ENCODE data around the gene PHF20. TPM values are rescaled to one million over a fixed set of nuclear protein-coding genes. Genes with fewer than 3 reads are reported as not detected.
A peak's percentile ranks its signal among the peaks of the same experiment; 100 is the strongest.

Gene PHF20
- total RNA-seq, 4 donors from 2014 or later, result 16.1 to 92.4 (median 29.3) TPM

DNA sequence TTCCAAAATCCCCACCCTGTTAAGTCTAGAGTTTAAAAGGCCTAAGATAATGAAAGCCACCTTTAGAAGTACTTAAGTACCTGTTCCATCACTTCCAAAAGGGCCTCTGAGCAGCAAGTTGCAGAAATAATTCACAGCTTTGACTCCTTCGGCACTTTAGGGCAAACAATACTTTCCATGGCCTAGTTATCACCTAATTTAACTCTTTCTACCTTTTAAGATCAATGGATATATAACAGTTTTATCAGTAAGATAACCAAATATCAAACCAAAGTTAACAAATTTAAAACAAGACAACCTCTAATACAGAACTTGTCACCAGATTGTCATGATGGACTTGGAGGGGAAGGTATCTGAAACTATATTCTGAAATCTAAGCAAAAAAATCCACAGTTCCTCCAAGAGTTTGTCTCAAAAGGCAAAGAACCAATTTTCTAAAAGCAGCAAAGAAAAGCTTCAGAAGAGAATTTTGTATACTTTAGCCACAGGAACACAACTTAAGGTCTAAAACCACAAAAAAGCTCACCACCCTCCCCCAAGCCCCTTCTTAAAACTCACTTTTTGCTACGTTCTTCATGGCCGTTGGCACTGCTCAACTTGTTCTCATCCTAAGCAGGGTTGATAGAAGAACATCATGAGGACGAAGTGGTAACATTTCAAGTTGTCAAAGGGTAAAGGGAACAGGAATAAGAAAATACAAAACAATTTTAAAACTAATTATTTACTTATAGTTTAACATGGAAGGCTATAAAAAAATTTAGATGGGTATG lies 33.2 kb upstream of the PHF20 start:
- peaks cover 0 to 59% (median 12%) of the 10 kb centered on the region in 4 donors for H3K4me1 ChIP-seq
- no peaks in the 10 kb centered on the region for H3K9me3 ChIP-seq
- H3K4me3 ChIP-seq, result peak overlapping the region in 1 of 4 donors; percentile 4
- TF ChIP-seq POLR2A (IDR thresholded peaks at IDR 0.05), result no peak
- TF ChIP-seq, protein P1, sequence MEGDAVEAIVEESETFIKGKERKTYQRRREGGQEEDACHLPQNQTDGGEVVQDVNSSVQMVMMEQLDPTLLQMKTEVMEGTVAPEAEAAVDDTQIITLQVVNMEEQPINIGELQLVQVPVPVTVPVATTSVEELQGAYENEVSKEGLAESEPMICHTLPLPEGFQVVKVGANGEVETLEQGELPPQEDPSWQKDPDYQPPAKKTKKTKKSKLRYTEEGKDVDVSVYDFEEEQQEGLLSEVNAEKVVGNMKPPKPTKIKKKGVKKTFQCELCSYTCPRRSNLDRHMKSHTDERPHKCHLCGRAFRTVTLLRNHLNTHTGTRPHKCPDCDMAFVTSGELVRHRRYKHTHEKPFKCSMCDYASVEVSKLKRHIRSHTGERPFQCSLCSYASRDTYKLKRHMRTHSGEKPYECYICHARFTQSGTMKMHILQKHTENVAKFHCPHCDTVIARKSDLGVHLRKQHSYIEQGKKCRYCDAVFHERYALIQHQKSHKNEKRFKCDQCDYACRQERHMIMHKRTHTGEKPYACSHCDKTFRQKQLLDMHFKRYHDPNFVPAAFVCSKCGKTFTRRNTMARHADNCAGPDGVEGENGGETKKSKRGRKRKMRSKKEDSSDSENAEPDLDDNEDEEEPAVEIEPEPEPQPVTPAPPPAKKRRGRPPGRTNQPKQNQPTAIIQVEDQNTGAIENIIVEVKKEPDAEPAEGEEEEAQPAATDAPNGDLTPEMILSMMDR (IDR thresholded peaks at IDR 0.05), result no peak
- H3K27me3 ChIP-seq, result no peaks in the 10 kb centered on the region
- no peak overlapping the region for H3K27ac ChIP-seq
- peaks cover 0 to 64% (median 4%) of the 10 kb centered on the region in 3 donors for H3K36me3 ChIP-seq
- DNase-seq, result no peak

- Histone ChIP-seq H3K27me3 (no peaks in the 10 kb centered on the region), H3K9me3 (no peaks in the 10 kb centered on the region), H3K27ac (no peak overlapping the region), H3K36me3 (peaks cover 0 to 55% (median 4%) of the 10 kb centered on the region in 3 donors), H3K4me1 (peaks cover 0 to 52% (median 12%) of the 10 kb centered on the region in 4 donors), H3K4me3 (peak overlapping the region in 3 of 4 donors; percentile 67 to 85 (median 80))
- DNase-seq, result no peak
- no peak for TF ChIP-seq POLR2A (IDR thresholded peaks at IDR 0.05)
- TF ChIP-seq, protein P1 (IDR thresholded peaks at IDR 0.05), result peak in 5 of 6 experiments; percentile 19 to 39 (median 27)
Measured at GRCh38 chr20:35739294-35740163, 32.3 kb upstream of the PHF20 start.

DNA sequence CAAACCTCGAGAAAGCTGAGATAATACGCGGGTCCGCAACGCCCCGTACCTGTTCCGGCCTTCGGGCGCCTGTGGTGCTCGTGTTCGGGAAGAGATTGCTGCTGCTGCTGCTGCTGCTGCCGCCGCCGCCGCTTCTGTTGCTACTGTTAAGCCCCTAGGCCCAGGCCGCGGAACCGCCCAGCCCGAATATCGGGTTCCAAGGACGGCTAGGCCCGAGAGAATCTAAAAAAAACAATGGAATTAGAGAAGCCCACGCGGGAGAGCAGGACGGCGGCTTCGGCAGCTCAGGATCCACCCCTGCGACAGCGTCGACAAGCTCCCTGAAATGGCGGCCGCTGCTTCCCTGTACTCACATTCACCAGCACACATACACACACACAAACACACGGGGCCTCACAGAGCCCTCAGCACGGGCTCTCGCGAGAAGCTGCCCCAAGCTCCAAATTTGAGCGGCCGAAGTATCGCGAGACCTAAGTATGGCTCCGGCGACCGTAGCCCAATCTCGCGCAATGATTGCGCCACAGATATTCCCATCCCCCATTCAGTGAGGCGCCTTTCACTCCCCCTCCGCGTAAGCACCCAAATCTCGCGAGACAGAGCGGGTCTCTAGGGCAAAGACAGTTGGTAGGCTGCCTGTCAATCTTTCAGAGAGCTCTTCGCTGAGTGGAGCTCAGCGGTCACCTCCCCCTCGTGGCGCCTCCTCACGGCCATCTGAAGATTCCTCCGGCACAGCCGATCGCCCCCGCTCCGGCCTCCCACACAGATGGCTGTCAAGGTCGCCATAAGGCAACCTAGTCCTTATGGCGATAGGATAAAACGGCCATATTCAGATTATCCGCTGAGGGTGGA lies 29.7 kb upstream of the PHF20 start, which contains the start of gene RBM39:
Gene RBM39 (minus strand): TSS at position 369 of the 849 bp plus-strand sequence. CDS start 1,386 bp downstream, outside the sequence.
- peak; percentile 99 to 100 (median 100) for DNase-seq
- Histone ChIP-seq H3K36me3 (peaks cover 0 to 33% (median 0%) of the 10 kb centered on the region in 3 donors), H3K27me3 (no peaks in the 10 kb centered on the region), H3K4me1 (peaks cover 0 to 29% (median 10%) of the 10 kb centered on the region in 4 donors), H3K4me3 (peak within 1 kb of the TSS; percentile 67 to 85 (median 76)), H3K27ac (peak within 1 kb of the TSS; percentile 96 to 100 (median 97)), H3K9me3 (no peaks in the 10 kb centered on the region)
- TF ChIP-seq POLR2A (IDR thresholded peaks at IDR 0.05), result peak; percentile 92 to 93
- TF ChIP-seq, protein P1 (IDR thresholded peaks at IDR 0.05), result peak in 4 of 6 experiments; percentile 47 to 64 (median 52)

DNA sequence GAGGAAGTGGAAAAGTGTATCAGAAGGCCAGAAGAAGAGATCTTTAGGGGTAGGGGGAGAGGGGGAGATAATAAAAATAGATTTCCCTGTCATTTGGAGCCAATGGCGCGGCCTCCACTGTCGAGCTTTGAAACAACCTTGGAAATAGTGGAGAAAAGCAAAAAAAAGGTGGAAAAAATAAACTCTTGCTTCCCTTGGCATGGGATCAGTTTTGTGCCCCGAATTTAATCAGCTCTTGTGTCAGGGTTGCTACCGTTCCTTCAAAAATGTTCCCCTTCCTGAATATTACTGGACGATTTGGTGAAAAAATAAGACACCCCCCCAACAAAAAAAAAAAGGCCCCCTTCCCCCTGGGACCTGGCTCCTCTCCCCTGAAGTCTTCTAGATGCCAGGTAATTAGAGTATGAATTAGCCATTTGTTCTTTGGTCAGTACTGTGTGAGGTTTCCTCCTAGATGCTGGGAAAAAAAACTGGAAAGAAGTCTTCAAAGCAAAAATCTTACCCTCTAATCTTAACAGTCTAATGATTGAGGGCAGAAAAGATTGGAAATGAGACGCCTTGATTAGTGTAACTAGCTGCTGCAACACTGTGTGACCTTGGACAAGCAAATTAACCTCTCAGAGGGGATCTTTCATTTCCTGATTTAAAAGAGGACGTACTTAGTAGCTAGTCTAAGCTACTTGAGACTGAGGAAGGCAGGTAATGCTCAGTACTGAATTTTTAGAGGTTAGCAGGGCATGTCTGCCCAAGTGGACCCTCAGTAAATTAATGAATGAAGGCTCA lies 28.9 kb upstream of the PHF20 start:
- Histone ChIP-seq H3K27ac (peak overlapping the region; percentile 96 to 98 (median 96)), H3K27me3 (no peaks in the 10 kb centered on the region), H3K36me3 (peaks cover 0 to 24% (median 0%) of the 10 kb centered on the region in 3 donors), H3K9me3 (no peaks in the 10 kb centered on the region), H3K4me3 (peak overlapping the region; percentile 50 to 73 (median 62)), H3K4me1 (peaks cover 0 to 28% (median 10%) of the 10 kb centered on the region in 4 donors)
- TF ChIP-seq, protein P1 (IDR thresholded peaks at IDR 0.05), result no peak
- no peak for TF ChIP-seq POLR2A (IDR thresholded peaks at IDR 0.05)
- no peak for DNase-seq
